HG03280 (cell line): ENCODE results near the gene KDM1B.
"Not testable (repeated sequence)": the region's sequence is repeated elsewhere in the genome, so short reads cannot be mapped to it uniquely, and the experiment has no call there.

ENCODE experiments used
- ATAC-seq: cut with Tn5 transposase; IDR thresholded peaks from one replicate; pipeline ENCODE4 v1.9.1; 2021; ENCODE audit warnings: mild to moderate bottlenecking, moderate library complexity; ENCODE audit not compliant: unreplicated experiment

Gene KDM1B

DNA sequence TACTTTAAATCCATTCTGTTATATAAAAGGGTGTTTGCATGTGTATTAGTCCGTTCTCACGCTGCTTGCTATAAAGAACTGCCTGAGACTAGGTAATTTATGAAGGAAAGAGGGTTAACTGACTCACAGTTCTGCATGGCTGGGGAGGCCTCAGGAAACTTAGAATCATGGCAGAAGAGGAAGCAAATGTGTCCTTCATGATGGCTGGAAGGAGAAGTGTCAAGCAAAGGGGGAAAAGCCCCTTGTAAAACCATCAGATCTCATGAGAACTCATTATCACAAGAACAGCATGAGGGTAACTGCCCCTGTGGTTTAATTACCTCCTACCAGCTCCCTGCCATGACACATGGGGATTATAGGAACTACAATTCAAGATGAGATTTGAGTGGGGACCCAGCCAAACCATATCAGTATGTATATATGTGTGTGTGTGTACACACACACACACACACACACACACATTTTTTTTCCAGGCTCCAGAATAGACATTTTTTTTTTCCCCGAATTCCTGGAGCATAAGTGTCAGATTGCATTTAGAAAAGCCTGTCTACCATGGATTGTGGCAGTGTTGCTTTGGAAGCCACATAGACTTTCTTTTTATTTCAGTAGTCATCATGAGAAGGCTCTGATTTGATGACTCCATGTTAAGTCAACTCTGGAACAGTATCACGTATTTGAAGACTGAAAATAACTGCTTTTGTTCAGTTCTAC is 31.5 kb downstream of the KDM1B start:
- ATAC-seq = no peak

DNA sequence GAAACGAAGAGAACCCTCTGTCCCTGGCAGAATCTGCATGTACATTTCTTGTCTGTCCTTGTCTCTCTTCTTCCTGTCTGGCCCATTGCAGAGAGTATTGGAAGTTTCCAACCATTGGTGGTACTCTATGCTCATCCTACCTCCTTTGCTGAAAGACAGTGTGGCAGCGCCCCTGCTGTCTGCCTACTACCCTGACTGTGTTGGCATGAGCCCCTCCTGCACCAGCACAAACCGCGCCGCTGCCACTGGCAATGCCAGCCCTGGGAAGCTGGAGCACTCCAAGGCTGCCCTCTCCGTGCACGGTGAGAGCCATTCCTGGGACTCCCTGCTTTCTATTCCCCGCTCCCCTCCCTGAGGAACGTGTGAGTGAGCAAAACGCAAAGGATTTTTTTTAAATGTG is 32.5 kb downstream of the KDM1B start:
- ATAC-seq = no peak

DNA sequence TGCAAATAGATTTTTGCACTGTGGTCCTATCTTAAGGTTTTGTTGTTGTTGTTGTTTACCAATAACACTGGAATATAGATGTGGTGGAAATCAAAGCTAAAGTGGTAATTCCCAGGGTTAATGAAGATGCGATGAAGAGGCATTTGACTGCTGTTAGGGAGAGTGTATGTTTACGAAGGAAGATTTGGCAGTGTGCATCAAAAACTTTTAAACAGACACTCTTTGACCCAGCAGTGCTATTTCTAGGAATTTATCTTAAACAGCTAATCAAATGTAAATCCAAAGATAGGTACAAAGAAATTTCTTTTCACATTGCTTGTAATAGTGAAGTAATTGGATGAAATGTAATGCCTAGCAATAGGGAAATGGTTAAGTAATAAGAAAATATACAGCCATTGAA is 34.0 kb downstream of the KDM1B start:
- no peak for ATAC-seq

DNA sequence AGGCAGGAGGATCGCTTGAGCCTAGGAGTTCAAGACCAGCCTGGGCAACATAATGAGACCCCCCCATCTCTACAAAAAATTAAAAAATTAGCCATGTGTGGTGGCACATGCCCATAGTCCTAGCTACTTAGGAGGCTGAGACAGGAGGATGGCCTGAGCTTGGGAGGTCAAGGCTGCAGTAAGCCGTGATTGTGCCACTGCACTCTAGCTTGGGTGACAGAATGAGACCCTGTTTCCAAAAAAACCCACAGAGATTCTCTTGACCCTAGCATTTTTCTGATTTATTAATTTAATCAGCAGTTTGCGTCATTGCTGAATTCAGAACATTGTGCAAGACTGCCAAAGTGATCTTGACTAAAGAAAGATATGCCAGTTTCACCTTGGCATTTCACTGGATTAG is 36.8 kb downstream of the KDM1B start:
- ATAC-seq = no peak

DNA sequence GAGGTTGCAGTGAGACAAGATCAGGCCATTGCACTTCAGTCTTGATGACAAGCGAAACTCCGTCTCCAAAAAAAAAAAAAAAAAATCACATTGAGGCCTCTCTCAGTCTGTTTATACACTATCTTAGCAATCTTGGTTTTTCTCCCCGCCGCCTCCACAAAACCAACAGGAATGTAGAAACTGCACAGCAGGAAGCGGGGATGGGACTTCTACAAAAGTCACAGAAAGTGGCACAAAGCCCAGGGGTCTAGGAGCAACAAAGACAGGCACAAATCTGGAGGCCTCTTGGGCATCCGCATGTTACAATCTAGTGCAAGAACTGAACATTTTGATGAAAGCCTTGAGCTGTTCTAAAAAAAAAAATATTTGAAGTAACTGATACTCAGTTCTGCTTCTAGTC is 48.6 kb downstream of the KDM1B start:
- ATAC-seq = no peak

DNA sequence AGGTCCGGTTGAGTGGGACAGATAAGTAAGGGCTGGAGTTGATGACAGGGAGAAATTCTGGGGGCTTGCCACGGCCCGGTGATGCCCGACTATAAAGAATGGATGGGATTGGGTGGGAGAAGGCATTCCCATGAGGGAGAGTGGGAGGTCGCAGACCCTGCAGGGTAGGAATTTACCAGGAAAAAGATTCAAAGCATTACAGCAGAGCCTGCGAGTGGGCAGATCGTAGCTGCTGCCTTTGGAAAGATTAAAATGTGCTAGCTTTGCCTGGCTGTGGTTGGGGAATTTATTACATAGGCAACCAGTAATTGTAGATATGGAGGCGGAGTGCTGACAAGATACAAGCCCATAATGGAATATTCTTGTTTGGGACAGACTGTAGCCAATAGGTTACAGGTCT is 49.5 kb downstream of the KDM1B start:
- ATAC-seq = no peak

DNA sequence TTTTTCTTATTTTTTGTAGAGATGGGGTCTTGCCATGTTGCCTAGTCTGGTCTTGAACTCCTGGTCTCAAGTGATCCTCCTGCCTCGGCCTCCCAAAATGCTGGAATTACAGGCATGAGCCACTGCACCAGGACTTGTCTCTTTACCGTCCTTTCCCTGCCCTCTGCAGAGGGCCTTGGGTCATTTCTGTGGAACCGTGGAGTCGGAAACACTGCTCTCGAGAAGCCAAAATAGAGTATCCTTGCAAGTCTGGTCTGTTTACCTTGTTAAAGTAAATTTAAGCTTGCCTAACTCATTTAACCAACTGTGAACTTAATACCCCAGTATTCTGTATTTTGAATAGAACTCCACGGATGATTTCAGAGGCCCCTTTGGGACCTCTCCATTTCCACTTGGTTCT is 51.4 kb downstream of the KDM1B start:
- ATAC-seq = no peak

DNA sequence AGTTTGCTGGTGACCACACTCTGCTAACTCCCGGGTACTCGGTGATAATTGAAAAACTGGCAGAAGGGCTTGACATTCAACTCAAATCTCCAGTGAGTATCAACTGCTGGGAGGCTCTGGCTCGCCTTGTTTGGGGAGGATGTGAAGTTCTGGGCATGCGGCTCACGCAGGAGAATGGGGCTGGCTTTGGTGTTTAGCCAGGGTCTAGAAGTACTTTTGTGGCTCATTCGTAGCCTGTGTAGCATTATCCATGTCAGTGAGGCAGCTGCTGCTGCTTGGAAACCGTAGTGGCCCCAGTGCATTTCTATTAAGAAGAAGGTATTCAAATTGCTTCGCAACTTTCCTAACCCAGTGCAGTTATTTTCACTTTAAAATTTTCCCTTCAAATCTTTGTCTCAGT is 52.2 kb downstream of the KDM1B start:
- no peak for ATAC-seq

DNA sequence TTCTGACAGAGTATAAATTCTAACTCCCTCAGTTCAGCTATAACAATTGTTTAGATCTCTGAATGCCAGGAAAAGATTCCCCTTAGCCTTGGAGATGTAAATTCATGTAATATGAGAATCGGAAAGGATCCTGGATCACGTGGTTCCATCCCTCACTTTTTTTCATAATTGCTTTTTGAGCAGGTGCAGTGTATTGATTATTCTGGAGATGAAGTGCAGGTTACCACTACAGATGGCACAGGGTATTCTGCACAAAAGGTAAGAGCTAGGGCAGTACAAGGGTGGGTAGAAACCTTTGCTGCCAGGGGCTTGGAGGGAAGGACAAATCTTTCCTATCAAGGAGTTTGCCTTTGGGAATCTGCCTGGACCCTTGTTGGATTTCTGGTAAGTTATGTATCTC is 52.7 kb downstream of the KDM1B start:
- no peak for ATAC-seq

DNA sequence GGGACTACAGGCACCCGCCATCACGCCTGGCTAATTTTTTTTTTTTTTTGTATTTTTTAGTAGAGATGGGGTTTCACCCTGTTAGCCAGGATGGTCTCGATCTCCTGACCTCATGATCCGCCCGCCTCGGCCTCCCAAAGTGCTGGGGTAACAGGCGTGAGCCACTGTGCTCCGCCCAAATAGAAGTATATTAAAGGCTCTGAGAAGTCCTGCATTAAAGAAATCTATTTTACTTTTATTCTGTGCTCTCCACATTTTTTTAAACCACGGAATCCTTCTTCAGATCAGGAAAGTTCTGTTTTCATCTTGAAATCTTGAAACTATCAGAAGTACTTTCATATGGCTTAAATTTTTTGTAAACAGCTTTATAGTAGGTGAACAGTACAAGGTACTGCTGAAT is 53.6 kb downstream of the KDM1B start:
- not testable (repeated sequence) for ATAC-seq

DNA sequence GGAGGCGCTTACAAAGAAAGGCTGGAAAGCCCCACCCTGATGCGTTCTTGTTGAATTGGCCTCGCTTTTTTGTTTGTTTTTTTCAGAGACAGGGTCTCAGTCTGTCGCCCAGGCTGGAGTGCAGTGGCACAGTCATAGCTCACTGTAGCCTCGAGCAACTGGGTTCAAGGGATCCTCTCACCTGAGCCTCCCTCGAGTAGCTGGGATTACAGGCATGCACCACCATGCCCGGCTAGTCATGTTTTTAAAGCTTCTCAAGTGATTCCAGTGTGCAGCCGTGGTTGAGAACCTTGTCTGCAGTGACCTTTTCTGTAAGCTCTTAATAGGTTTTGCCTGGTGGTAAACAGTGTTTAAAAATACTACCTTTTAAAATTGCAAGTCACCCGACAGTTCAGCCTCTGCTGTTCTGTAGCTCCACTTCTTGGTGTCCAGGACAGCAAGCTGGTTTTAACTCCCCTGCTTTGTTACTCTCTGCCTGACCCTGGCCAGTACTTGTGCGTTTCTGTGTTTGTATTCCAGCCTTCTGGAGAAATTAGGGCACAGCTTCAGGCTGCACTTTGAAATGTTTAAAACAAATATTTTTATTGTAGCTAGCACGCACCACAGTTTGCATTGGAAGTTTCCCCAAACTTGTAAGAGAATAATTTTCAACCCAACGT is 54.4 kb downstream of the KDM1B start:
- no peak for ATAC-seq

DNA sequence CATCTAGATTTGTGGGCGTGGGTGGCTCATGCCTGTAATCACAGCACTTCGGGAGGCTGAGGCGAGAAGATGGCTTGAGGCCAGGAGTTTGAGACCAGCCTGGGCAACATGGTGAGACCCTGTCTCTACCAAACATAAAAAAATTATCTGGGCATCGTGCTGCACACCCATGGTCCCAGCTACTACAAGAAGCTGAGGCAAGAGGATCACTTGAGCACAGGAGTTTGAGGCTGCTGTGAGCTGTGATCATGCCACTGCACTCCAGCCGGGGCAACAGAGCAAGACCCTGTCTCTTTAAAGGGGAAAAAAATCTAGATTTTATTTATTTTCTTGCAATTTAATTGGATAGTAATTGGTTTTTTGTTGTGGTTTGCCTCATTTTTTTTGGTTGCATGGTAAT is 55.5 kb downstream of the KDM1B start:
- no peak for ATAC-seq

DNA sequence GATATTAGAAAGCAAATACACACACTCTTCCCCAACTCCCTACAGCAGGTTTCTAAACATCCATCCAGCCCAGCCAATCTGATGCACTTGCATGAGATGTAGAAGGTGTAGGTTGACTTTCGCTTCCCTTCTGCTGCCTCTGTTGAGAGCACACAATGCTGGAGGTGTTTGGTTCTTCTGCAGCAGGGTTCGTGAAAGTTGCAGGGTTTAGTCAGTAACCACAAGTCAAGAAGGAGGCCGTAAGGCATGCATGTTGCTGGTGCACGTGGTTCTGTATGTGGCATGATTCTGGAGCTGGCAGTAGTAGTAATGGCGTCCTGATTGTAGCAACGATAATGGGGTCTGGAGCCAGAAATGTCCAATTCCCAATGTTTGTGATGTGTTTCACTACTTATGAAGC is 56.1 kb downstream of the KDM1B start:
- peak; percentile 95 for ATAC-seq

DNA sequence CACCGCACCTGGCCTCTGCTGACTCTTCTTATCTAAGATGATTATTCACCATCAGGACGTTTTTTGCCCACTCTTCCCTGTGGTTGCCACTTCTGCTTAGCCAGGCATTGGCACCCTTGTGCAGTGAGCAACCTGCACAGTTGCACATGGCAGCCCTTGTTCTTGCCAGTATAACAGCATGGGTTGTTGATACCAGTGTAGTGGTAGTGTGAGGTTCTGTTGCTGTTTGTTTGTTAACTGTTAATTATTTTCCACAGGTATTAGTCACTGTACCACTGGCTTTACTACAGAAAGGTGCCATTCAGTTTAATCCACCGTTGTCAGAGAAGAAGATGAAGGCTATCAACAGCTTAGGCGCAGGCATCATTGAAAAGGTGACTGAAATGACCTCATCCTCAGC is 57.0 kb downstream of the KDM1B start:
- no peak for ATAC-seq

DNA sequence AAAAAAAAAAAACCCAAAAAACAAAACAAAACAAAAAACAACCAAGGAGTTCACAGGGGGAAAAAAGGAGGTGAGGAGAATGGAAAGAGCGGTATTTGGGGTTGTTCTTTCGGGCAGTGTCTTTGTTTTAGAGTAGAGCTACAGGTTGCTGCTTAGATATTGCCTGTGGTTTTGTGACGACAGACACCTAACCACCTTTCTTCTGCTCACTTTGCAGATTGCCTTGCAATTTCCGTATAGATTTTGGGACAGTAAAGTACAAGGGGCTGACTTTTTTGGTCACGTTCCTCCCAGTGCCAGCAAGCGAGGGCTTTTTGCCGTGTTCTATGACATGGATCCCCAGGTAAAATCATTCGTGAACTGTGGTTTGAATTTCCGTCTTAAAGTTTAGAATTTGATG is 58.2 kb downstream of the KDM1B start:
- no peak for ATAC-seq

DNA sequence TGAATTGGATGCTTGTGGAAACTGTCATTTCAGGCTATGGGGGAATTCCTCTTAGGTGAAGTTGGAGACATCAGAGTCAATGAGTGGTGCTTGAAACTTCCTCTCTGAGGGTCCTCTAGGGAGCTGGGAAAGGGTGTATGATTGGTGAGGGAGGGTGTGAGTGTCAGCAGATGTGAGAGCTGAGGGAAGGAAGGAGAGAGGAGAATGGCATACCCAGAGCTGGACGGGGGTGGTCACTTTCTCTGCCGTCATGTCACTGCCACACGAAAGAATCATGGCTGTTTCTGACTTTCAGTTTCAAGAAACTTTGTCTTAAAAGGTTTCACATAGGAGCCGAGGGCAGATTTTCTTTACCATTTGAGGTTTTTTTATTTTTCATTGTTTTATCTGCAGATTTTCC is 58.8 kb downstream of the KDM1B start:
- peak; percentile 35 for ATAC-seq

DNA sequence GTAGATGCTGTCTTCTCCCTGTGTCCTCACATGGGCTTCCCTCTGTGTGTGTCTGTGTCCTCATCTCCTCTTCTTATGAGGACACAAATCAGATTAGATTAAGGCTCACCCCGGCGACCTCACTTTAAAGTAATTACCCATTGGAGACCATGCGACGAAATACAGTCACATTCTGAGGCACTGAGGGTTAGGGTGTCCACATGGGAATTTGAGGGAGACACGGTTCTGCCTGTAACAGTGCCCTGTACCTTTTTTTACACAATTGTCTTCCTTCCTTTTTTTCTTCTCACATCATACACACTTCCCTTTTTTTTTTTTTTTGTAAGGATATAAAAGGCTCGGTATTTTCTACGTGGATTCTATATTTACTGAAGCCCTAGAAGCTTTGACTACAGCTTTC is 60.2 kb downstream of the KDM1B start:
- no peak for ATAC-seq

DNA sequence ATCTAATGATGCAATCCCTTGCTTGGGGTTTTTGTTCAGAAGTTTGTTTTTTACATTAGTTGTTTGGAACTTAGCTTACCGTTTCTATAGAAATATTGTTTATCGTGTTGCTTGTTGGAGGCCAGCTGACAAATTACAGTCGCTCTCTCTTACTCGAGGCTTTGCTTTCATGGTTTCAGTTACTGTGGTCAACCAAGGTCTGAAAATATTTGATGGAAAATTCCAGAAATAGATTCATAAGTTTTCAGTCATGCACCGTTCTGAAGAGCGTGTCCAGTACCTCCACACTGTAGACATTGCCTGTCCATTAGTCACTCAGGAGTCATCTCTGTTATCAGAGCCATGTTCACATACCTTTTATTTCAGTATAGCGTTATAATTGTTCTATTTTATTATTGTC is 61.2 kb downstream of the KDM1B start:
- no peak for ATAC-seq

DNA sequence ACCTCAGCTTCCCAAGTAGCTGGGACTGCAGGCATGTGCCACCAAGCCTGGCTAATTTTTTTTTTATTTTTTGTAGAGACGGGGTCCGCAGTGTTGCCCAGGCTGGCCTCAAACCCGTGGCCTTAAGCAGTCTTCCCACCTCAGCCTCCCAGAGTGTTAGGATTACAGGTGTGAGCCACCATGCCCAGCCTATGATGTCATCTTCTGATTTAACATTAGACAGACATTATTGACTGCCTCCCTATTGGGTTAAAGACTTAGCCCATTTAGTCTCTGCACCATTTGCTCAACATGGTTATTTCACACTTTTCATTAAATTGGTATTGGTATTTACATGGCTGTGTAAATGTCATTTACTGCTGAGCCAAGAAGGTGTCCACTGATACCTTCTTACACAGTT is 63.0 kb downstream of the KDM1B start:
- no peak for ATAC-seq

DNA sequence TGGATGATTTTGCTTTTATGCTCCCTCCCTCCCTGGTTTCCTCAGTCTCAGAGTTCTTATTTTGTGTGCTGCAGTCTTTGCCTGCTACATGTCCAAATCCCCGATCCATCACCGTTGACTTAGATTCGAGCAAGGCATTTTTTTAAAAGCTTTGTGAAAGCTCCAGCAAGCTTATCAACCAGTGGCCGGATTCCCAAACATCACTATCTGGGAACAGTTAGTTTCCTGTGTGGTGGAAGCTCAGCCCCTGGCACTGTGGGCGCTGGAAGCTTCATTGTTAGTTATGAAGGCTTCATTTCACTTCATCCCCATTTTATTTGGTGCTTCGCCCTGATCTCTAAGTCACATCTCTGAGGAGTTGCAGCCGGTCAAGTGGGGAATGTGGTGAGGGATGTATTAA is 64.4 kb downstream of the KDM1B start:
- ATAC-seq = no peak

DNA sequence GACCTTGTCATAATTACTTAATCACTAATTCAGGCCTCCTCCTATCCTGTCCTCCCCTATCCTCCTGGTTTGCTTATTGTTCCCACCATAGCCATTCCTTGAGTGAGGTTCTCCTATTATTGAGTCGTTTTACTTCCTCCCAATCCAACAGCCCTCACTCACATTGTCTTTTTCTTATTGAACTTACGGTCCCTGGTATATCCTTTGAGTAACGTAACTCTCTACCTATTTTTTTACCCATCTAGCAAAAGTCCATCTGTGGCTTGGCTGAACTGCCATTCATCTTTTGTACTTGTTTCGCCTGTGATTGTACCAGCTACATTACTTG is 66.0 kb downstream of the KDM1B start:
- ATAC-seq = no peak

DNA sequence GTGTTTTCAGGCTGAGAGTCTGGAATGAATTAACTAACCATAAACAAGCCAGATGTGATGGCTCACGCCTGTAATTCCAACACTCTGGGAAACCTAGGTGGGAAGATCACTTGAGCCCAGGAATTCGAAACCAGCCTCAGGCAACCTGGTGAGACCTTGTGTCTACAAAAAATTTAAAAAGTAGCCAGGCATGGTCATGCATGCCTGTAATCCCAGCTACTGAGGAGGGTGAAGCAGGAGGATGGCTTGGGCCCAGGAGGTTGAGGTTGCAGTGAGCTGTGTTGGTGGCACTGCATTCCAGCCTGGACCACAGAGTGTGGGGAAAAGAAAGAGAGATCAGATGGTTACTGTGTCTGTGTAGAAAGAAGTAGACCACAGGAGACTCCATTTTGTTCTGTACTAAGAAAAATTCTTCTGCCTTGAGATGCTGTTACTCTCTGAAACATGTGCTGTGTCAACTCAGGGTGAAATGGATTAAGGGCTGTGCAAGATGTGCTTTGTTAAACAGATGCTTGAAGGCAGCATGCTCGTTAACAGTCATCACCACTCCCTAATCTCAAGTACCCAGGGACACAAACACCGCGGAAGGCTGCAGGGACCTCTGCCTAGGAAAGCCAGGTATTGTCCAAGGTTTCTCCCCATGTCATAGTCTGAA is 71.4 kb downstream of the KDM1B start:
- ATAC-seq = not testable (repeated sequence)

DNA sequence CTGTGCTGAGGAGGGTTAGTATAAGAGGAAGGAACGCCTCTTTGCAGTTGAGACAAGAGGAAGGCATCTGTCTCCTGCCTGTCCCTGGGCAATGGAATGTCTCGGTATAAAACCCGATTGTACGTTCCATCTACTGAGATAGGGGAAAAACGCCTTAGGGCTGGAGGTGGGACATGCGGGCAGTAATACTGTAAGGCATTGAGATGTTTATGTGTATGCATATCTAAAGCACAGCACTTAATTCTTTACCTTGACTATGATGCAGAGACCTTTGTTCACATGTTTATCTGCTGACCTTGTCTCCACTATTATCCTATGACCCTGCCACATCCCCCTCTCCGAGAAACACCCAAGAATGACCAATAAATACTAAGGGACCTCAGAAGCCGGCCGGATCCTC is 71.9 kb downstream of the KDM1B start:
- ATAC-seq = not testable (repeated sequence)
